Adipose tissue (tissue), 3 donors: Measurements from ENCODE around the gene RBMS3. TPM values are rescaled to one million over a fixed set of nuclear protein-coding genes. Genes with fewer than 3 reads are reported as not detected.
"Not testable (repeated sequence)": the region's sequence is repeated elsewhere in the genome, so short reads cannot be mapped to it uniquely, and the experiment has no call there.

Experiments used
- H3K27ac ChIP-seq: one replicate; pipeline ENCODE4 v1.5.1; 2013; ENCODE audit warnings: low read depth, low read length
- WGBS, 3 donors: extraction: QIAGEN DNeasy Blood & Tissue Kit; methylation state at CpG; one replicate each; pipeline ENCODE4 v1.1.7; 2013; 5-methylcytosine and 5-hydroxymethylcytosine counted together
- polyA plus RNA-seq, 3 donors: library from polyadenylated mRNA; stranded (reverse); fragments of 200-250 nt; gene quantifications; one replicate each; pipeline ENCODE4 v1.2.3, GENCODE V29; 2013
- donor health status: healthy with polysubstance abuse.
- donor health status: Bipolar disorder and iron deficiency.
- donor health status: healthy.

RBMS3 gene
- polyA plus RNA-seq, 3 donors = 1.4 to 16.2 (median 10.2) TPM

- no peak overlapping the region for H3K27ac ChIP-seq
- WGBS, 3 donors = 14 to 45% (median 43%) methylated on average over 13 of the region's 13 CpGs
Observed at GRCh38 chr3:29440413-29441305, 159.8 kb downstream of the RBMS3 start.

GRCh38 chr3:29441422-29441821, 160.6 kb downstream of the RBMS3 start:
- WGBS, 3 donors = 44 to 81% (median 68%) methylated on average over 3 of the region's 3 CpGs

GRCh38 chr3:29447946-29448627, 167.2 kb downstream of the RBMS3 start:
- H3K27ac ChIP-seq = no peak overlapping the region
- 68 to 92% (median 89%) methylated on average over 9 of the region's 9 CpGs for WGBS, 3 donors

More at GRCh38 chr3:29441422-29441821, 160.6 kb downstream of the RBMS3 start:
- H3K27ac ChIP-seq = no peak overlapping the region

- WGBS, 3 donors = 55 to 77% (median 76%) methylated on average over 3 of the region's 3 CpGs
- no peak overlapping the region for H3K27ac ChIP-seq
Observed at GRCh38 chr3:29451920-29452319, 171.0 kb downstream of the RBMS3 start.

GRCh38 chr3:29452934-29453283, 172.0 kb downstream of the RBMS3 start:
- 57 to 80% (median 71%) methylated on average over 2 of the region's 2 CpGs for WGBS, 3 donors
- no peak overlapping the region for H3K27ac ChIP-seq

- 44 to 79% (median 71%) methylated on average over 7 of the region's 7 CpGs for WGBS, 3 donors
- H3K27ac ChIP-seq = no peak overlapping the region
Observed at GRCh38 chr3:29453284-29454001, 172.6 kb downstream of the RBMS3 start.

GRCh38 chr3:29454161-29454611, 173.3 kb downstream of the RBMS3 start:
- 73 to 94% (median 92%) methylated on average over 5 of the region's 5 CpGs for WGBS, 3 donors
- no peak overlapping the region for H3K27ac ChIP-seq

GRCh38 chr3:29456901-29457300, 176.0 kb downstream of the RBMS3 start:
- 74 to 91% (median 82%) methylated on average over 2 of the region's 2 CpGs for WGBS, 3 donors
- H3K27ac ChIP-seq = no peak overlapping the region

GRCh38 chr3:29463304-29463703, 182.4 kb downstream of the RBMS3 start:
- no peak overlapping the region for H3K27ac ChIP-seq
- 89 to 97% (median 93%) methylated on average over 3 of the region's 3 CpGs for WGBS, 3 donors

GRCh38 chr3:29465836-29466235, 185.0 kb downstream of the RBMS3 start:
- no peak overlapping the region for H3K27ac ChIP-seq
- 33 to 47% (median 44%) methylated on average over 2 of the region's 2 CpGs for WGBS, 3 donors

GRCh38 chr3:29466442-29466841, 185.6 kb downstream of the RBMS3 start:
- no peak overlapping the region for H3K27ac ChIP-seq
- 35 to 76% (median 69%) methylated on average over 2 of the region's 2 CpGs for WGBS, 3 donors

- no peak overlapping the region for H3K27ac ChIP-seq
- WGBS, 3 donors = 90 to 98% (median 97%) methylated on average over 4 of the region's 4 CpGs
Observed at GRCh38 chr3:29468187-29468586, 187.3 kb downstream of the RBMS3 start.

- not testable (repeated sequence) for H3K27ac ChIP-seq
- WGBS, 3 donors = 86 to 92% (median 90%) methylated on average over 37 to 41 of the region's 41 CpGs
Observed at GRCh38 chr3:29473481-29474170, 192.8 kb downstream of the RBMS3 start.

GRCh38 chr3:29475305-29475840, 194.5 kb downstream of the RBMS3 start:
- no peak overlapping the region for H3K27ac ChIP-seq
- 70 to 90% (median 86%) methylated on average over 9 of the region's 9 CpGs for WGBS, 3 donors

- H3K27ac ChIP-seq = no peak overlapping the region
Observed at GRCh38 chr3:29475854-29476253, 195.0 kb downstream of the RBMS3 start.

GRCh38 chr3:29478611-29479010, 197.7 kb downstream of the RBMS3 start:
- WGBS, 3 donors = 82 to 90% (median 90%) methylated on average over 3 of the region's 3 CpGs

GRCh38 chr3:29481249-29481648, 200.4 kb downstream of the RBMS3 start:
- WGBS, 3 donors = 55 to 100% (median 98%) methylated on average over 1 of the region's 1 CpG
- H3K27ac ChIP-seq = no peak overlapping the region

More at GRCh38 chr3:29478611-29479010, 197.7 kb downstream of the RBMS3 start:
- H3K27ac ChIP-seq = no peak overlapping the region
